Measurements from ENCODE around the gene OGDH. TPM values are rescaled to one million over a fixed set of nuclear protein-coding genes. Genes with fewer than 3 reads are reported as not detected.

The OGDH gene
- total RNA-seq, 1 donor from 2014 or later = 73.7 TPM

DNA sequence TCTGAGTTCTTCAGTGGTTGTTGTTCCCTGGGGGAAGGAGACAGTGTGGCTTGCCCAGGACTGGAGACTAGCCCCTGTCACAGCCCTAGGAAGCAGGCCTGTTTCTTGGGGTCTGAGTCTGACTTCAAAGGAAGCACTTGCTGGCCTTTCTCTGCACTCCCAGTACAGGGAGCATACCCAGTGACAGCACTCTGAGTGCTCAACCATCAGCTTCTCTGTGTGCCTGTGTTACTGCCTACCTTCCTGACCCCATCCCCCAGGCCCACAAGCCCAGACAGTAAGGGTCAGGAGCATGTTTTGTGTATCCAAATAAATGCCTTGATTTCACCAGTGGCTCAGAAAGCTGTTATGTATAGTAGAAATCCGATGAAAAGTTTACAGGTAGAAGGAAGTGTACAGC lies 48.9 kb downstream of the OGDH start:
- H3K36me3 Mint-ChIP-seq (ENCODE audit: low read depth, unreplicated experiment) = peaks cover 32% of the 10 kb centered on the region
- FAIRE-seq (no peak), DNase-seq (ENCODE audit: low read depth) (no peak)
- H3K27ac Mint-ChIP-seq (ENCODE audit: unreplicated experiment) = no peak overlapping the region
- Histone ChIP-seq H3K4me1 (ENCODE audit: insufficient read depth, low read length) (no peaks in the 10 kb centered on the region), H3K4me2 (ENCODE audit: low read length) (no peak overlapping the region), H3K36me3 (ENCODE audit: insufficient read depth, low read length) (peaks cover 29% of the 10 kb centered on the region), H3K27ac (ENCODE audit: low read depth, low read length) (no peak overlapping the region), H3K4me3 (ENCODE audit: insufficient read depth, low read depth, low read length) (no peak overlapping the region), H3K9me3 (ENCODE audit: insufficient read depth, low read depth, low read length) (peaks cover under 1% of the 10 kb centered on the region), H3K27me3 (ENCODE audit: insufficient read depth, low read length) (no peaks in the 10 kb centered on the region), H3K9ac (ENCODE audit: low read length) (no peak overlapping the region), H2AFZ (ENCODE audit: low read depth, low read length) (no peak overlapping the region), H3K79me2 (ENCODE audit: insufficient read depth, low read length) (no peaks in the 10 kb centered on the region), H4K20me1 (ENCODE audit: insufficient read depth, low read length) (no peaks in the 10 kb centered on the region)
- no peaks in the 10 kb centered on the region for H3K27me3 Mint-ChIP-seq (ENCODE audit: low read depth, unreplicated experiment)
- peaks cover 2% of the 10 kb centered on the region for H3K9me3 Mint-ChIP-seq (ENCODE audit: unreplicated experiment)
- no peaks in the 10 kb centered on the region for H3K4me1 Mint-ChIP-seq (ENCODE audit: low read depth, unreplicated experiment)
- no peak overlapping the region for H3K4me3 Mint-ChIP-seq (ENCODE audit: unreplicated experiment)
- no peak for TF ChIP-seq CTCF (IDR thresholded peaks at IDR 0.05; ENCODE audit: insufficient read depth, low read depth, low read length)
- TF ChIP-seq EZH2 (IDR thresholded peaks at IDR 0.05; ENCODE audit: insufficient read depth, low read length) = no peak

DNA sequence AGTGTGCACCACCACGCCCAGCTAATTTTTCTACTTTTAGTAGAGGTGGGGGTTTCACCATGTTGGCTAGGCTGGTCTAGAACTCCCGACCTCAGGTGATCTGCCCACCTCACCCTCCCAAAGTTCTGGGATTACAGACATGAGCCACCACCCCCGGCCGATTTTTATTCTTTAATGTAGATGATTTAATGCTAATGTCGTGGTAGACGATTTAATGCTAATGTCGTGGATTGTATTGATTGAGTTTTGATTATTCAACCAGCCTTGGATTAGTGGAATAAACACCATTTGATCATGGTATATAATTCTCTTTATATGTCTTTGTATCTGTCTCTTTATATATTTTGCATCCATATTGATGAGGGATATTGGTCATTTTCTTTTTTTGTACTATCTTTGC lies 52.6 kb downstream of the OGDH start:
- no peak for DNase-seq (ENCODE audit: low read depth)
- H3K9me3 ChIP-seq (ENCODE audit: insufficient read depth, low read depth, low read length) = peaks cover 7% of the 10 kb centered on the region
- no peaks in the 10 kb centered on the region for H4K20me1 ChIP-seq (ENCODE audit: insufficient read depth, low read length)
- no peaks in the 10 kb centered on the region for H3K27me3 ChIP-seq (ENCODE audit: insufficient read depth, low read length)
- no peak overlapping the region for H3K27ac Mint-ChIP-seq (ENCODE audit: unreplicated experiment)
- no peak for FAIRE-seq
- no peak overlapping the region for H3K4me3 ChIP-seq (ENCODE audit: insufficient read depth, low read depth, low read length)
- no peak for TF ChIP-seq CTCF (IDR thresholded peaks at IDR 0.05; ENCODE audit: insufficient read depth, low read depth, low read length)
- no peak for TF ChIP-seq EZH2 (IDR thresholded peaks at IDR 0.05; ENCODE audit: insufficient read depth, low read length)
- no peak overlapping the region for H3K4me3 Mint-ChIP-seq (ENCODE audit: unreplicated experiment)
- H3K79me2 ChIP-seq (ENCODE audit: insufficient read depth, low read length) = no peaks in the 10 kb centered on the region
- H3K9me3 Mint-ChIP-seq (ENCODE audit: unreplicated experiment) = peaks cover 5% of the 10 kb centered on the region
- H3K4me1 ChIP-seq (ENCODE audit: insufficient read depth, low read length) = no peaks in the 10 kb centered on the region
- no peak overlapping the region for H3K4me2 ChIP-seq (ENCODE audit: low read length)
- H3K27me3 Mint-ChIP-seq (ENCODE audit: low read depth, unreplicated experiment) = no peaks in the 10 kb centered on the region
- H3K27ac ChIP-seq (ENCODE audit: low read depth, low read length) = no peak overlapping the region
- peaks cover 35% of the 10 kb centered on the region for H3K36me3 Mint-ChIP-seq (ENCODE audit: low read depth, unreplicated experiment)
- no peak overlapping the region for H2AFZ ChIP-seq (ENCODE audit: low read depth, low read length)
- no peak overlapping the region for H3K9ac ChIP-seq (ENCODE audit: low read length)
- no peaks in the 10 kb centered on the region for H3K4me1 Mint-ChIP-seq (ENCODE audit: low read depth, unreplicated experiment)
- peaks cover 28% of the 10 kb centered on the region for H3K36me3 ChIP-seq (ENCODE audit: insufficient read depth, low read length)

- H3K4me1 Mint-ChIP-seq (ENCODE audit: low read depth, unreplicated experiment) = peaks cover 14% of the 10 kb centered on the region
- H3K36me3 Mint-ChIP-seq (ENCODE audit: low read depth, unreplicated experiment) = peaks cover 30% of the 10 kb centered on the region
- peaks cover 21% of the 10 kb centered on the region for H3K36me3 ChIP-seq (ENCODE audit: insufficient read depth, low read length)
- no peak for TF ChIP-seq EZH2 (IDR thresholded peaks at IDR 0.05; ENCODE audit: insufficient read depth, low read length)
- TF ChIP-seq CTCF (IDR thresholded peaks at IDR 0.05; ENCODE audit: insufficient read depth, low read depth, low read length) = no peak
- H3K4me3 ChIP-seq (ENCODE audit: insufficient read depth, low read depth, low read length) = no peak overlapping the region
- FAIRE-seq (no peak), DNase-seq (ENCODE audit: low read depth) (no peak)
- no peak overlapping the region for H3K27ac Mint-ChIP-seq (ENCODE audit: unreplicated experiment)
- H3K4me2 ChIP-seq (ENCODE audit: low read length) = no peak overlapping the region
- H2AFZ ChIP-seq (ENCODE audit: low read depth, low read length) = no peak overlapping the region
- no peak overlapping the region for H3K27ac ChIP-seq (ENCODE audit: low read depth, low read length)
- peaks cover 13% of the 10 kb centered on the region for H3K4me1 ChIP-seq (ENCODE audit: insufficient read depth, low read length)
- no peaks in the 10 kb centered on the region for H3K27me3 ChIP-seq (ENCODE audit: insufficient read depth, low read length)
- no peaks in the 10 kb centered on the region for H3K27me3 Mint-ChIP-seq (ENCODE audit: low read depth, unreplicated experiment)
- H3K9me3 ChIP-seq (ENCODE audit: insufficient read depth, low read depth, low read length) = peaks cover 7% of the 10 kb centered on the region
- H4K20me1 ChIP-seq (ENCODE audit: insufficient read depth, low read length) = peaks cover 3% of the 10 kb centered on the region
- no peak overlapping the region for H3K4me3 Mint-ChIP-seq (ENCODE audit: unreplicated experiment)
- peaks cover 5% of the 10 kb centered on the region for H3K9me3 Mint-ChIP-seq (ENCODE audit: unreplicated experiment)
- H3K79me2 ChIP-seq (ENCODE audit: insufficient read depth, low read length) = no peaks in the 10 kb centered on the region
- no peak overlapping the region for H3K9ac ChIP-seq (ENCODE audit: low read length)
Observed at GRCh38 chr7:44661233-44661632, 54.8 kb downstream of the OGDH start.
